GM12872 (cell line): ENCODE data around the gene PRKCE.

Experiments
- CTCF ChIP-seq: IDR thresholded peaks from 3 replicates; pipeline ENCODE4 v1.5.1; 2011; ENCODE audit warnings: low read depth, mild to moderate bottlenecking, low read length, moderate library complexity; ENCODE audit not compliant: insufficient read depth

PRKCE gene

GRCh38 chr2:46042711-46043110 lies 391.2 kb downstream of the PRKCE start:
- no peak for TF ChIP-seq CTCF

GRCh38 chr2:46045888-46046287 lies 394.4 kb downstream of the PRKCE start:
- no peak for TF ChIP-seq CTCF

GRCh38 chr2:46047290-46047689 lies 395.8 kb downstream of the PRKCE start:
- TF ChIP-seq CTCF: no peak

GRCh38 chr2:46048693-46049092 lies 397.2 kb downstream of the PRKCE start:
- TF ChIP-seq CTCF: no peak

GRCh38 chr2:46050027-46050426 lies 398.6 kb downstream of the PRKCE start:
- TF ChIP-seq CTCF: no peak

GRCh38 chr2:46050489-46050888 lies 399.0 kb downstream of the PRKCE start:
- no peak for TF ChIP-seq CTCF

GRCh38 chr2:46051085-46051484 lies 399.6 kb downstream of the PRKCE start:
- no peak for TF ChIP-seq CTCF

- no peak for TF ChIP-seq CTCF
Measured at GRCh38 chr2:46053564-46053963, 402.1 kb downstream of the PRKCE start.
